Gastroesophageal sphincter (tissue), 3 donors: ENCODE measurements around the gene DOCK4.
"Not testable (repeated sequence)": the region's sequence is repeated elsewhere in the genome, so short reads cannot be mapped to it uniquely, and the experiment has no call there.

Experiments
- CTCF ChIP-seq, 4 experiments: fragments of 200-600 bp in 2 of 4; fragments of 450-650 bp in 2 of 4; sonication (generic) in 1 of 4; IDR thresholded peaks; one replicate each; pipeline ENCODE4 v1.5.1; 2017 to 2019; ENCODE audit warnings: antibody characterized with exemption in 4 of 4, mild to moderate bottlenecking in 2 of 4, moderate library complexity in 2 of 4
- POLR2A ChIP-seq, 2 donors: fragments of 450-650 bp; IDR thresholded peaks; one replicate each; pipeline ENCODE4 v1.6.1; 2017; ENCODE audit warnings: antibody characterized with exemption in 2 of 2, mild to moderate bottlenecking in 2 of 2, moderate library complexity in 1 of 2
- POLR2AphosphoS5 ChIP-seq: sonication (generic); formaldehyde crosslinking; IDR thresholded peaks from one replicate; pipeline ENCODE4 v1.6.1; 2017; ENCODE audit warnings: antibody characterized with exemption

- TF ChIP-seq POLR2A (IDR thresholded peaks at IDR 0.05); CTCF (IDR thresholded peaks at IDR 0.05); POLR2AphosphoS5: not testable (repeated sequence)
Observed at GRCh38 chr7:112128041-112128440, 78.2 kb downstream of the DOCK4 start.
